Measurements from ENCODE around the gene NR1I2.

- TF ChIP-seq CTCF (IDR thresholded peaks at IDR 0.05) (no peak), EZH2 (IDR thresholded peaks at IDR 0.05; ENCODE audit: borderline replicate concordance, insufficient read depth, low read depth, low read length, poor library complexity, severe bottlenecking) (no peak)
Measured at GRCh38 chr3:119808244-119808643, 26.3 kb downstream of the NR1I2 start.

All from B cell (primary cell).